Measurements from ENCODE around the gene MECP2.

Gene MECP2

GRCh38 chrX:154094833-154095232 is 2.7 kb downstream of the MECP2 start:
- no peak for ATAC-seq

DNA sequence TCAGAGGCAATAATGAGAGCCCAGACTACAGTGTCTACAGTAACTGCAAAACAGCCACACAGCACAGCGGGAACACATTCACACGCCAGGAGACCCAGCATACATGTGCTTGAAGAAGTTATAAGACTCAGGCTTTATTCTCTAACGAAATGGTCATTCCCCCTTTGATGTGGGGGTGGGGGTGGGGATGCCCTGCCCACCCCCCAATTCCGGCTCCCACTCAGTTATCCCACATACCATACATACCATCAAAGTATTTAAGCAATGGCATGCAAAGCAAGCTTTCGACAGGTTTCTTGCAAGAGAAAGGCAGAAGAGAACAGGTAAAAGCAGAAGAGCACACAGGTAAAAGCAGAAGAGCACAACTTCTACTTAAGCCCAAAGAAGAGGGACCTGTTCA is 3.6 kb downstream of the MECP2 start:
- ATAC-seq, result no peak
- TF ChIP-seq TCF4 (CRISPR knock-in tag; IDR thresholded peaks at IDR 0.05; ENCODE audit: borderline replicate concordance), result no peak
- TF ChIP-seq, protein P1, sequence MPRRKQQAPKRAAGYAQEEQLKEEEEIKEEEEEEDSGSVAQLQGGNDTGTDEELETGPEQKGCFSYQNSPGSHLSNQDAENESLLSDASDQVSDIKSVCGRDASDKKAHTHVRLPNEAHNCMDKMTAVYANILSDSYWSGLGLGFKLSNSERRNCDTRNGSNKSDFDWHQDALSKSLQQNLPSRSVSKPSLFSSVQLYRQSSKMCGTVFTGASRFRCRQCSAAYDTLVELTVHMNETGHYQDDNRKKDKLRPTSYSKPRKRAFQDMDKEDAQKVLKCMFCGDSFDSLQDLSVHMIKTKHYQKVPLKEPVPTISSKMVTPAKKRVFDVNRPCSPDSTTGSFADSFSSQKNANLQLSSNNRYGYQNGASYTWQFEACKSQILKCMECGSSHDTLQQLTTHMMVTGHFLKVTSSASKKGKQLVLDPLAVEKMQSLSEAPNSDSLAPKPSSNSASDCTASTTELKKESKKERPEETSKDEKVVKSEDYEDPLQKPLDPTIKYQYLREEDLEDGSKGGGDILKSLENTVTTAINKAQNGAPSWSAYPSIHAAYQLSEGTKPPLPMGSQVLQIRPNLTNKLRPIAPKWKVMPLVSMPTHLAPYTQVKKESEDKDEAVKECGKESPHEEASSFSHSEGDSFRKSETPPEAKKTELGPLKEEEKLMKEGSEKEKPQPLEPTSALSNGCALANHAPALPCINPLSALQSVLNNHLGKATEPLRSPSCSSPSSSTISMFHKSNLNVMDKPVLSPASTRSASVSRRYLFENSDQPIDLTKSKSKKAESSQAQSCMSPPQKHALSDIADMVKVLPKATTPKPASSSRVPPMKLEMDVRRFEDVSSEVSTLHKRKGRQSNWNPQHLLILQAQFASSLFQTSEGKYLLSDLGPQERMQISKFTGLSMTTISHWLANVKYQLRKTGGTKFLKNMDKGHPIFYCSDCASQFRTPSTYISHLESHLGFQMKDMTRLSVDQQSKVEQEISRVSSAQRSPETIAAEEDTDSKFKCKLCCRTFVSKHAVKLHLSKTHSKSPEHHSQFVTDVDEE (CRISPR knock-in tag; IDR thresholded peaks at IDR 0.05), result no peak
- no peak for TF ChIP-seq ZNF70 (CRISPR knock-in tag; IDR thresholded peaks at IDR 0.05)
- no peak for TF ChIP-seq ESRRG (CRISPR knock-in tag; IDR thresholded peaks at IDR 0.05)
- TF ChIP-seq TOX (CRISPR knock-in tag; IDR thresholded peaks at IDR 0.05; ENCODE audit: borderline replicate concordance), result no peak
- TF ChIP-seq ZC3H10 (CRISPR knock-in tag; IDR thresholded peaks at IDR 0.05), result no peak
- no peak for TF ChIP-seq ISL1 (CRISPR knock-in tag; IDR thresholded peaks at IDR 0.05)
- TF ChIP-seq, protein P2, sequence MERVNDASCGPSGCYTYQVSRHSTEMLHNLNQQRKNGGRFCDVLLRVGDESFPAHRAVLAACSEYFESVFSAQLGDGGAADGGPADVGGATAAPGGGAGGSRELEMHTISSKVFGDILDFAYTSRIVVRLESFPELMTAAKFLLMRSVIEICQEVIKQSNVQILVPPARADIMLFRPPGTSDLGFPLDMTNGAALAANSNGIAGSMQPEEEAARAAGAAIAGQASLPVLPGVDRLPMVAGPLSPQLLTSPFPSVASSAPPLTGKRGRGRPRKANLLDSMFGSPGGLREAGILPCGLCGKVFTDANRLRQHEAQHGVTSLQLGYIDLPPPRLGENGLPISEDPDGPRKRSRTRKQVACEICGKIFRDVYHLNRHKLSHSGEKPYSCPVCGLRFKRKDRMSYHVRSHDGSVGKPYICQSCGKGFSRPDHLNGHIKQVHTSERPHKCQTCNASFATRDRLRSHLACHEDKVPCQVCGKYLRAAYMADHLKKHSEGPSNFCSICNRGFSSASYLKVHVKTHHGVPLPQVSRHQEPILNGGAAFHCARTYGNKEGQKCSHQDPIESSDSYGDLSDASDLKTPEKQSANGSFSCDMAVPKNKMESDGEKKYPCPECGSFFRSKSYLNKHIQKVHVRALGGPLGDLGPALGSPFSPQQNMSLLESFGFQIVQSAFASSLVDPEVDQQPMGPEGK (CRISPR knock-in tag; IDR thresholded peaks at IDR 0.05; ENCODE audit: borderline replicate concordance), result no peak

More at GRCh38 chrX:154094833-154095232, 2.7 kb downstream of the MECP2 start:
- TF ChIP-seq OSR1 (CRISPR knock-in tag; IDR thresholded peaks at IDR 0.05) (no peak), ZNF8 (CRISPR knock-in tag; IDR thresholded peaks at IDR 0.05) (no peak), ZFP30 (CRISPR knock-in tag; IDR thresholded peaks at IDR 0.05) (no peak), CSDC2 (CRISPR knock-in tag; IDR thresholded peaks at IDR 0.05) (no peak), PPARA (CRISPR knock-in tag; IDR thresholded peaks at IDR 0.05; ENCODE audit: borderline replicate concordance) (no peak), CREB5 (CRISPR knock-in tag; IDR thresholded peaks at IDR 0.05; ENCODE audit: low read depth) (no peak), SNAI2 (CRISPR knock-in tag; IDR thresholded peaks at IDR 0.05) (no peak), BACH2 (CRISPR knock-in tag; IDR thresholded peaks at IDR 0.05; ENCODE audit: borderline replicate concordance) (no peak), ZNF565 (CRISPR knock-in tag; conservative IDR thresholded peaks at IDR 0.05; ENCODE audit: low read depth) (no peak), GLIS3 (CRISPR knock-in tag; IDR thresholded peaks at IDR 0.05) (no peak), TCF4 (CRISPR knock-in tag; IDR thresholded peaks at IDR 0.05; ENCODE audit: borderline replicate concordance) (no peak), ISL1 (CRISPR knock-in tag; IDR thresholded peaks at IDR 0.05) (no peak), ZFP3 (CRISPR knock-in tag; IDR thresholded peaks at IDR 0.05) (no peak), ESRRG (CRISPR knock-in tag; IDR thresholded peaks at IDR 0.05) (no peak)
- TF ChIP-seq, protein P3, sequence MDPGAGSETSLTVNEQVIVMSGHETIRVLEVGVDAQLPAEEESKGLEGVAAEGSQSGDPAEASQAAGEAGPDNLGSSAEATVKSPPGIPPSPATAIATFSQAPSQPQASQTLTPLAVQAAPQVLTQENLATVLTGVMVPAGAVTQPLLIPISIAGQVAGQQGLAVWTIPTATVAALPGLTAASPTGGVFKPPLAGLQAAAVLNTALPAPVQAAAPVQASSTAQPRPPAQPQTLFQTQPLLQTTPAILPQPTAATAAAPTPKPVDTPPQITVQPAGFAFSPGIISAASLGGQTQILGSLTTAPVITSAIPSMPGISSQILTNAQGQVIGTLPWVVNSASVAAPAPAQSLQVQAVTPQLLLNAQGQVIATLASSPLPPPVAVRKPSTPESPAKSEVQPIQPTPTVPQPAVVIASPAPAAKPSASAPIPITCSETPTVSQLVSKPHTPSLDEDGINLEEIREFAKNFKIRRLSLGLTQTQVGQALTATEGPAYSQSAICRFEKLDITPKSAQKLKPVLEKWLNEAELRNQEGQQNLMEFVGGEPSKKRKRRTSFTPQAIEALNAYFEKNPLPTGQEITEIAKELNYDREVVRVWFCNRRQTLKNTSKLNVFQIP (CRISPR knock-in tag; IDR thresholded peaks at IDR 0.05; ENCODE audit: borderline replicate concordance, low read depth), result no peak
- TF ChIP-seq, protein P2 (CRISPR knock-in tag; IDR thresholded peaks at IDR 0.05; ENCODE audit: borderline replicate concordance), result no peak

DNA sequence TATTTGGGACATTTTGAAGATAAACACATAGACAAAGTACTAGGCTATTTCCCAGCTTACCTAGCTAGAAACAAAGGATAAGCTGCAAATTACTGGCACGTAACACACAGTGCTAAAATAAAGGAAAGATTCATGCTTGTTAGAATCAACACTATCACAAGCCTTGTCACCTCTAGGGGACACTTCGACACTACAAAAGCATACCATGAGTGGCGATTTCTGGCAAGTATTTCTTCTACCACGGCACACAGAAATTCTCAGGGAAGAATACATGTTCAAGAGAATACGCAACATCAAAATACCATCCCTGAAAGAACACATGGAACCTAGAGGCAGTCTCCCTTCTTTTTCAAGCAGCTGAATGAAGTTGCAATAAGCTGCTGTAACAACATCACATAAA is 5.1 kb downstream of the MECP2 start:
- ATAC-seq, result no peak

More for the DNA sequence above, 5.1 kb downstream of the MECP2 start:
- TF ChIP-seq OSR1 (CRISPR knock-in tag; IDR thresholded peaks at IDR 0.05) (no peak), PPARA (CRISPR knock-in tag; IDR thresholded peaks at IDR 0.05; ENCODE audit: borderline replicate concordance) (no peak), CSDC2 (CRISPR knock-in tag; IDR thresholded peaks at IDR 0.05) (no peak), ZFP3 (CRISPR knock-in tag; IDR thresholded peaks at IDR 0.05) (no peak), ESRRG (CRISPR knock-in tag; IDR thresholded peaks at IDR 0.05) (no peak), TOX (CRISPR knock-in tag; IDR thresholded peaks at IDR 0.05; ENCODE audit: borderline replicate concordance) (no peak), BACH2 (CRISPR knock-in tag; IDR thresholded peaks at IDR 0.05; ENCODE audit: borderline replicate concordance) (no peak), ZNF8 (CRISPR knock-in tag; IDR thresholded peaks at IDR 0.05) (no peak), CREB5 (CRISPR knock-in tag; IDR thresholded peaks at IDR 0.05; ENCODE audit: low read depth) (no peak), SNAI2 (CRISPR knock-in tag; IDR thresholded peaks at IDR 0.05) (no peak), TCF4 (CRISPR knock-in tag; IDR thresholded peaks at IDR 0.05; ENCODE audit: borderline replicate concordance) (no peak), ZC3H10 (CRISPR knock-in tag; IDR thresholded peaks at IDR 0.05) (no peak)
- TF ChIP-seq, protein P2 (CRISPR knock-in tag; IDR thresholded peaks at IDR 0.05; ENCODE audit: borderline replicate concordance), result no peak
- TF ChIP-seq, protein P1 (CRISPR knock-in tag; IDR thresholded peaks at IDR 0.05), result no peak

All from SK-N-SH treated with all-trans-retinoic acid at 6 μM for 48 hours (cell line).